Thymus (tissue), 11 donors: ENCODE results near the gene PCSK6. TPM values are rescaled to one million over a fixed set of nuclear protein-coding genes. Genes with fewer than 3 reads are reported as not detected.
"Not testable (repeated sequence)": the region's sequence is repeated elsewhere in the genome, so short reads cannot be mapped to it uniquely, and the experiment has no call there.

Source experiments
- DNase-seq, 9 donors: peaks; one replicate each; pipeline ENCODE4 v3.0.0-alpha.2; 2013; ENCODE audit warnings: low spot score in 9 of 9, low read depth in 6 of 9, missing footprints in 1 of 9
- H3K27ac ChIP-seq, 2 donors: one replicate each; pipeline ENCODE4 v1.5.1; 2013; ENCODE audit warnings: control low read depth in 1 of 2, low read depth in 1 of 2, low read length in 1 of 2, mild to moderate bottlenecking in 1 of 2, moderate library complexity in 1 of 2
- H3K27me3 ChIP-seq, 2 donors: one replicate each; pipeline ENCODE4 v1.5.1; 2013; ENCODE audit warnings: low read length in 1 of 2; ENCODE audit not compliant: control insufficient read depth in 2 of 2, insufficient read depth in 1 of 2
- H3K36me3 ChIP-seq, 2 donors: one replicate each; pipeline ENCODE4 v1.5.1; 2013; ENCODE audit warnings: low read length in 1 of 2, mild to moderate bottlenecking in 1 of 2, moderate library complexity in 1 of 2; ENCODE audit not compliant: control insufficient read depth in 2 of 2, insufficient read depth in 2 of 2
- H3K4me1 ChIP-seq, 2 donors: one replicate each; pipeline ENCODE4 v1.5.1; 2013; ENCODE audit warnings: low read length in 2 of 2; ENCODE audit not compliant: control insufficient read depth in 2 of 2, insufficient read depth in 2 of 2
- H3K4me3 ChIP-seq, 2 donors: one replicate each; pipeline ENCODE4 v1.5.1; 2013; ENCODE audit warnings: low read length in 2 of 2, control low read depth in 1 of 2, mild to moderate bottlenecking in 1 of 2
- H3K9me3 ChIP-seq, 2 donors: one replicate each; pipeline ENCODE4 v1.5.1; 2013; ENCODE audit warnings: low read length in 1 of 2, mild to moderate bottlenecking in 1 of 2; ENCODE audit not compliant: control insufficient read depth in 2 of 2, insufficient read depth in 1 of 2
- WGBS: extraction: QIAGEN DNeasy Blood & Tissue Kit; methylation state at CpG from one replicate; pipeline ENCODE4 v1.1.7; 2013; 5-methylcytosine and 5-hydroxymethylcytosine counted together
- polyA plus RNA-seq: library from polyadenylated mRNA; stranded (reverse); fragments of 200-250 nt; gene quantifications from one replicate; pipeline ENCODE4 v1.2.3, GENCODE V29; 2013
- total RNA-seq: library from RNA; stranded (reverse); fragments of 120-200 nt; gene quantifications from one replicate; pipeline ENCODE4 v1.2.4, GENCODE V29; 2013
- donor health status: healthy.

PCSK6 gene
- total and polyA plus RNA-seq, 2 donors: 10.1 to 10.5 TPM

- no peaks in the 10 kb centered on the region for H3K36me3 ChIP-seq
- 86% methylated on average over 9 of the region's 9 CpGs for WGBS
Observed at GRCh38 chr15:101425787-101426365, 63.6 kb downstream of the PCSK6 start.

GRCh38 chr15:101424984-101425383, 64.5 kb downstream of the PCSK6 start:
- no peak for DNase-seq
- no peaks in the 10 kb centered on the region for H3K4me1 ChIP-seq
- H3K36me3 ChIP-seq: no peaks in the 10 kb centered on the region
- H3K27ac ChIP-seq: no peak overlapping the region
- no peak overlapping the region for H3K4me3 ChIP-seq
- WGBS: 91% methylated on average over 7 of the region's 7 CpGs
- H3K9me3 ChIP-seq: no peaks in the 10 kb centered on the region
- H3K27me3 ChIP-seq: no peaks in the 10 kb centered on the region

More at GRCh38 chr15:101425787-101426365, 63.6 kb downstream of the PCSK6 start:
- Histone ChIP-seq H3K9me3 (no peaks in the 10 kb centered on the region), H3K27ac (no peak overlapping the region), H3K4me3 (no peak overlapping the region), H3K4me1 (no peaks in the 10 kb centered on the region), H3K27me3 (no peaks in the 10 kb centered on the region)
- DNase-seq: no peak

- Histone ChIP-seq H3K4me1 (no peaks in the 10 kb centered on the region), H3K4me3 (no peak overlapping the region), H3K27me3 (no peaks in the 10 kb centered on the region), H3K9me3 (no peaks in the 10 kb centered on the region), H3K36me3 (no peaks in the 10 kb centered on the region), H3K27ac (no peak overlapping the region)
- no peak for DNase-seq
- 95% methylated on average over 4 of the region's 4 CpGs for WGBS
Observed at GRCh38 chr15:101420232-101420631, 69.3 kb downstream of the PCSK6 start.

GRCh38 chr15:101416475-101416874, 73.0 kb downstream of the PCSK6 start:
- WGBS: 91% methylated on average over 6 of the region's 6 CpGs
- H3K4me3 ChIP-seq, H3K27ac ChIP-seq, DNase-seq, H3K27me3 ChIP-seq, H3K36me3 ChIP-seq, H3K4me1 ChIP-seq, H3K9me3 ChIP-seq: not testable (repeated sequence)

GRCh38 chr15:101413239-101413638, 76.3 kb downstream of the PCSK6 start:
- DNase-seq: no peak
- Histone ChIP-seq H3K4me3 (no peak overlapping the region), H3K36me3 (no peaks in the 10 kb centered on the region), H3K9me3 (no peaks in the 10 kb centered on the region), H3K27ac (no peak overlapping the region), H3K4me1 (no peaks in the 10 kb centered on the region), H3K27me3 (no peaks in the 10 kb centered on the region)
- WGBS: 96% methylated on average over 3 of the region's 3 CpGs

GRCh38 chr15:101411581-101411980, 77.9 kb downstream of the PCSK6 start:
- Histone ChIP-seq H3K9me3 (no peaks in the 10 kb centered on the region), H3K27ac (no peak overlapping the region), H3K27me3 (no peaks in the 10 kb centered on the region), H3K4me1 (no peaks in the 10 kb centered on the region), H3K4me3 (no peak overlapping the region), H3K36me3 (no peaks in the 10 kb centered on the region)
- 92% methylated on average over 10 of the region's 10 CpGs for WGBS
- DNase-seq: no peak

GRCh38 chr15:101411085-101411484, 78.4 kb downstream of the PCSK6 start:
- DNase-seq: no peak
- 88% methylated on average over 12 of the region's 12 CpGs for WGBS

GRCh38 chr15:101410612-101411011, 78.9 kb downstream of the PCSK6 start:
- Histone ChIP-seq H3K27ac (no peak overlapping the region), H3K4me3 (no peak overlapping the region), H3K27me3 (no peaks in the 10 kb centered on the region), H3K36me3 (no peaks in the 10 kb centered on the region), H3K4me1 (no peaks in the 10 kb centered on the region), H3K9me3 (no peaks in the 10 kb centered on the region)
- DNase-seq: no peak
- WGBS: 94% methylated on average over 7 of the region's 7 CpGs

More at GRCh38 chr15:101411085-101411484, 78.4 kb downstream of the PCSK6 start:
- no peaks in the 10 kb centered on the region for H3K9me3 ChIP-seq
- no peaks in the 10 kb centered on the region for H3K36me3 ChIP-seq
- no peaks in the 10 kb centered on the region for H3K4me1 ChIP-seq
- no peak overlapping the region for H3K4me3 ChIP-seq
- H3K27me3 ChIP-seq: no peaks in the 10 kb centered on the region
- H3K27ac ChIP-seq: no peak overlapping the region

GRCh38 chr15:101409621-101410020, 79.9 kb downstream of the PCSK6 start:
- Histone ChIP-seq H3K27ac (no peak overlapping the region), H3K4me1 (no peaks in the 10 kb centered on the region), H3K9me3 (no peaks in the 10 kb centered on the region), H3K4me3 (no peak overlapping the region), H3K27me3 (no peaks in the 10 kb centered on the region), H3K36me3 (no peaks in the 10 kb centered on the region)
- WGBS: 96% methylated on average over 4 of the region's 4 CpGs
- no peak for DNase-seq
